DMS53 treated with DMSO at 0.1 percent for 48 hours (cell line): ENCODE data around the gene TFCP2.
A peak's percentile ranks its signal among the peaks of the same experiment; 100 is the strongest.

ENCODE experiments used
- DNase-seq: peaks from one replicate; lab custom pipeline; 2025; ENCODE audit not compliant: unreplicated experiment; lab: John Stamatoyannopoulos, UW

Gene TFCP2

DNA sequence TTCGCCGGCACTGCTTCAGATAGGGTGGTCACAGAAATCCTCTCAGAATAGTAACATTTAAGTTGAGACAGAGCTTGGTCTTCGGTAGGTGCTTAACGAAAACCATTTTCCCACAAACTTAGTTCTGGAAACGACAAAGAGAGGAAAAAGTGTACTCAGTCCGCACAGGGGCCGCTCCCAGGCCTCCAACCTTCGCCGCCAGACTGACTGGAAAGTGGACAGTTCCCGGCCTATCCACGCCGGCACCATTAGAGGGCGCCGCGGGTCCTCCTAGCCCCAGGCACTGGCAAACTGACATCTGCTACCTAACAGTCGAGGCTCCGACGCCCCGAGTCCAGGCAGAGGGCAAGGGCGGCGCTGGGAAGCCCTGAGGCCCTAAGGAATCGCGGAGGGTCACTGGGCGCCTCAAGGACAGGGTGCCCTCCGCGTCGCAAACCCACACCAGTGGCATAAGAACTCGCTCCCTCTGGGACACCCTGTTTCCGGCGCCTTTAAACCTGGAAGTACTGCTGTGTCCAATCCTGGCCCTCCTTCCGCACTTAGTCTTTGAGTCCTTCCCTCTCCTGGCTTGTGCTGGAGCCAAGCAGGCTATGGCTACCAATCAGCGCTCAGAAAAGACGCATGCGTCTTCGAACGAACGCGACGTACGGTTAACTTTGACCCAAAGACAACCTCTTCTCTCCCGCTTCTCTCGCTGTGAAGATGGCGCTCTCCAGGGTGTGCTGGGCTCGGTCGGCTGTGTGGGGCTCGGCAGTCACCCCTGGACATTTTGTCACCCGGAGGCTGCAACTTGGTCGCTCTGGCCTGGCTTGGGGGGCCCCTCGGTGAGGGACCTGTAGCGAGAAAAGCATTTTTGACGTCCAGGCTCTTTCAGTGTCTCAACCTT lies 125.0 kb downstream of the TFCP2 start, which contains the start of gene LETMD1:
LETMD1 (plus strand) TSS at position 673 of the 886 bp plus-strand sequence; CDS start at position 703, 30 bp downstream.
- DNase-seq: peak; percentile 97
